HG03135 (cell line): ENCODE data around the gene FRMD8.

Experiments
- ATAC-seq: cut with Tn5 transposase; IDR thresholded peaks from one replicate; pipeline ENCODE4 v1.9.1; 2021; ENCODE audit warnings: mild to moderate bottlenecking, moderate library complexity; ENCODE audit not compliant: unreplicated experiment

FRMD8 gene

GRCh38 chr11:65423516-65424204 lies 37.2 kb downstream of the FRMD8 start:
- ATAC-seq, result no peak

DNA sequence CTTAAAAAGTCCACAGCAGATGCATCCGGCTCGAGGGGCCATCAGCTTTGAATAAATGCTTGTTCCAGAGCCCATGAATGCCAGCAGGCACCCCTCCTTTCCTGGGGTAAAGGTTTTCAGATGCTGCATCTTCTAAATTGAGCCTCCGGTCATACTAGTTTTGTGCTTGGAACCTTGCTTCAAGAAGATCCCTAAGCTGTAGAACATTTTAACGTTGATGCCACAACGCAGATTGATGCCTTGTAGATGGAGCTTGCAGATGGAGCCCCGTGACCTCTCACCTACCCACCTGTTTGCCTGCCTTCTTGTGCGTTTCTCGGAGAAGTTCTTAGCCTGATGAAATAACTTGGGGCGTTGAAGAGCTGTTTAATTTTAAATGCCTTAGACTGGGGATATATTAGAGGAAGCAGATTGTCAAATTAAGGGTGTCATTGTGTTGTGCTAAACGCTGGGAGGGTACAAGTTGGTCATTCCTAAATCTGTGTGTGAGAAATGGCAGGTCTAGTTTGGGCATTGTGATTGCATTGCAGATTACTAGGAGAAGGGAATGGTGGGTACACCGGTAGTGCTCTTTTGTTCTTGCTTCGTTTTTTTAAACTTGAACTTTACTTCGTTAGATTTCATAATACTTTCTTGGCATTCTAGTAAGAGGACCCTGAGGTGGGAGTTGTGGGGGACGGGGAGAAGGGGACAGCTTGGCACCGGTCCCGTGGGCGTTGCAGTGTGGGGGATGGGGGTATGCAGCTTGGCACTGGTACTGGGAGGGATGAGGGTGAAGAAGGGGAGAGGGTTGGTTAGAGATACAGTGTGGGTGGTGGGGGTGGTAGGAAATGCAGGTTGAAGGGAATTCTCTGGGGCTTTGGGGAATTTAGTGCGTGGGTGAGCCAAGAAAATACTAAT lies 38.0 kb downstream of the FRMD8 start:
- no peak for ATAC-seq

DNA sequence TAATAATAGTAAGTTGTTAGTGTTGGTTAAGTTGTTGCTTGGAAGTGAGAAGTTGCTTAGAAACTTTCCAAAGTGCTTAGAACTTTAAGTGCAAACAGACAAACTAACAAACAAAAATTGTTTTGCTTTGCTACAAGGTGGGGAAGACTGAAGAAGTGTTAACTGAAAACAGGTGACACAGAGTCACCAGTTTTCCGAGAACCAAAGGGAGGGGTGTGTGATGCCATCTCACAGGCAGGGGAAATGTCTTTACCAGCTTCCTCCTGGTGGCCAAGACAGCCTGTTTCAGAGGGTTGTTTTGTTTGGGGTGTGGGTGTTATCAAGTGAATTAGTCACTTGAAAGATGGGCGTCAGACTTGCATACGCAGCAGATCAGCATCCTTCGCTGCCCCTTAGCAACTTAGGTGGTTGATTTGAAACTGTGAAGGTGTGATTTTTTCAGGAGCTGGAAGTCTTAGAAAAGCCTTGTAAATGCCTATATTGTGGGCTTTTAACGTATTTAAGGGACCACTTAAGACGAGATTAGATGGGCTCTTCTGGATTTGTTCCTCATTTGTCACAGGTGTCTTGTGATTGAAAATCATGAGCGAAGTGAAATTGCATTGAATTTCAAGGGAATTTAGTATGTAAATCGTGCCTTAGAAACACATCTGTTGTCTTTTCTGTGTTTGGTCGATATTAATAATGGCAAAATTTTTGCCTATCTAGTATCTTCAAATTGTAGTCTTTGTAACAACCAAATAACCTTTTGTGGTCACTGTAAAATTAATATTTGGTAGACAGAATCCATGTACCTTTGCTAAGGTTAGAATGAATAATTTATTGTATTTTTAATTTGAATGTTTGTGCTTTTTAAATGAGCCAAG lies 38.9 kb downstream of the FRMD8 start:
- no peak for ATAC-seq

GRCh38 chr11:65425971-65426838 lies 39.8 kb downstream of the FRMD8 start:
- ATAC-seq, result peak; percentile 29

DNA sequence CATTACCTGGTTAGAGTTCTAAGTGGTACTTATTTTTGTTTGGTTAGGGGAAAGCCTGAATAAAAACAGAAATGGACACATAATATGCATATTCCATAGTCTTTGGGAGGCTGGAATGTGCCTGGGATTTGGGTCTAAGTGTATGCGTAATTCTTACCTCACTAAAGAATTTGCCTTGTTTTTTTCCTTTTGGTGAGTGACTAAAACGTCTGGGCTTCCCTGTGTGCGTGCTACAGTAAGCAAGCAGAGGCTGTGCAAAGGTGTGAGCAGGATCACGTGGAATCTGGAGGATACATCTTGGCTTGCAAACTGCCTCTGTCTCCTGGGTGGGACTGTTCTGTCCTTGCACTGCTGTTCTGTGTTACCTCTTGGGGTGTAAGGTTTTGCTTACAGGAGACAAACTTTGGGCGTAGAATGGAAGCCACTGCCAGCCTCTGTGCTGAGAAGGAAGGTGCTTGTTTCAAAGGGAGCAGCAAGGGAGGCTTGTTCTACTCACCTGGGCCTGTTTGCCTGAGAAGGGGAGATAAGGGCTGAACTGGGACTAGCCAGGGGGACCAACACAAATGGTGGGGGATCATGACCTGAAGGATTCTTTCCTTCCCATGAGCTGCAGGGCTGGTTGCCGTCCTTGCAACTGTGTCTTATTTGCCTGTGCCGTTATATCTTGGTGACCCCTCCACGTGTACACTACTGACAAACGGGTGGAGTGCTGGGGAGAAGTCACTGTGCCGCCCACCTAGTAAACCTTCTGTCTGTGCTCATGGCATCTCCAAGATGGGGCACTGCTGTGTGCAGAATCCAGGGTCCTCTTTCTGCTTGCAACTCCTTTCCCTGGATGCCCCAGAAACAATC lies 40.6 kb downstream of the FRMD8 start:
- no peak for ATAC-seq

- no peak for ATAC-seq
These were observed 41.5 kb downstream of the FRMD8 start for GRCh38 chr11:65427691-65428577.

DNA sequence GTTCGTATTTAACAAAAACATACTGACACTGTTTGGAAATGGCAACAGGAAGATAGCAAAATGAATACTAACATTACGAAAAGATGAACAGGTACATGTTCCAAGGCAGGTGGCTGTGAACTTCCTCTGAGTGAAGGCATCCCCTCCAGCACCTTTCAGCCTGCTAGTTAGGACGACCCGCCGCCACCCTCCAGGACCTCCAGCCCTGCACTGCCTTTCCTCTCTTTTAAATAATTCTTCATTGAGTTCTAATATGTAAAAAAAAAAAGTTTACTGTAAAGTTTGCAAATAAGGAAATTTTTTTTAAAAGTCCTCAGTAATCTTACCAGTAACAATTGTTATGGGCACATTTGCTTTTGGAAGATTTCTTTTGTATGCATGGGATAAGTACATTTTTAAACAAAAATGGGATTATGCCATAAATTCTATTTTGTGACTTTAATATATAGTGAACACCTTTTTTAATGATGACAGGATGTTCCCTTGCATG lies 42.2 kb downstream of the FRMD8 start:
- ATAC-seq, result no peak

DNA sequence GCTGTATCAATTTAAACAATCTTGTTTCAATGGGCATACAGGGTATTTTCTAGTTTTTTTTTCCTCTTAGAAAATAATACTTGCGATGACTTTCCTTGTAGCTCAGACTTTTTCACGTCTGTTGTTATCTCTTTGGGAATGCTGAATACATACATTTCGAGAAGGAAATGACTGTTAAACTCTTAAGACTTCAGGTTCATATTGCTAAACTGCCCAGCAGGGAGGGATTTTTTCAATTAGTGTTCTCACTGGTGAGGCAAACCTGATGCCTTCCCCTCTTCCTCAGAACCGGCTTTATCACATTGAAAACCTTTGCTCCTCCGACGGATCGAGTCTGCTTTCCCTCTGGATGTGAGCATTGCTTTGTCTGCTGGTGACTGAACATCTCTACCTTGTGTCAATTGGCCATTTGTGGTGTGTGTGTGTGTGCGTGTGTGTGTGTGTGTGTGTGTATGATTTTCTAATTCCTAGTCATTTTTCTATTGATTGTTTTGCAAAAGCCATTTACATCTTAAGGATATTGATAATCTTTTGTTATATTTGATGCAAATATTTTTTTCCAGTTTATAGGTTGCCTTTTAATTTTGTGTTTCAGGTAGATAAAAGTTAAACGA lies 42.7 kb downstream of the FRMD8 start:
- no peak for ATAC-seq

DNA sequence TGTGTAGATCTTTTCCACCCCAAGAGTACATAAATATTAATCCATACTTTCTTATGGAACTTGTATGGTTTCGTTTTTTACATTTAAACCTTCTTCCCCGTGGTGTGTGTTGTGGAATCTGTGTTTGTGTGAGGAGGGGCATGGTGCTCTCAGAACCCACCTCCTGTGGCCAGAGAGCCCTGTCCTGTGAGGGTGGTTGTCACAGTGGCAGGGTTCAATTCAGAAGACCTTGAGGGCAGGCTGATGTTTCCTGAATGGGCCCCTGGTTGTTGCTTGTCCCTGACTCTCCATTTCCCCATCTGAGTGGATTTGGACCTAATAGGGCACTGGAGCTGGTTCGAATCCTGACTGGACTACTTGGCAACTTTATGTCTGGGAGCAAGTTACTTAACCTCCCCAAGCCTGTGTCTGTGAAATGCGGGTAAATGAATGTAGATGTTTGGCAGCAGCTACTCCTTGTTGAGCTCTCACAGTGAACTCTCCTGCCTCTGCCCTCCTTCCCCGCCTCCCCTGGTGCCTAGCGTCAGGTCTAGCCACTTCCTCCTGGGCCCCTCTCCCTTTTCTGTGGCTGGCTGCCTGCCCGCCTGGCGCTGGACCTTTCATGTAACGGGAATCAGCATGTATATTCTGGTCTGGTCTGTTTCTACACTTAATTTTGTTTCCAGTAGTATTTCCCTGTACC lies 43.4 kb downstream of the FRMD8 start:
- ATAC-seq, result no peak

GRCh38 chr11:65430406-65431217 lies 44.2 kb downstream of the FRMD8 start:
- ATAC-seq, result no peak

DNA sequence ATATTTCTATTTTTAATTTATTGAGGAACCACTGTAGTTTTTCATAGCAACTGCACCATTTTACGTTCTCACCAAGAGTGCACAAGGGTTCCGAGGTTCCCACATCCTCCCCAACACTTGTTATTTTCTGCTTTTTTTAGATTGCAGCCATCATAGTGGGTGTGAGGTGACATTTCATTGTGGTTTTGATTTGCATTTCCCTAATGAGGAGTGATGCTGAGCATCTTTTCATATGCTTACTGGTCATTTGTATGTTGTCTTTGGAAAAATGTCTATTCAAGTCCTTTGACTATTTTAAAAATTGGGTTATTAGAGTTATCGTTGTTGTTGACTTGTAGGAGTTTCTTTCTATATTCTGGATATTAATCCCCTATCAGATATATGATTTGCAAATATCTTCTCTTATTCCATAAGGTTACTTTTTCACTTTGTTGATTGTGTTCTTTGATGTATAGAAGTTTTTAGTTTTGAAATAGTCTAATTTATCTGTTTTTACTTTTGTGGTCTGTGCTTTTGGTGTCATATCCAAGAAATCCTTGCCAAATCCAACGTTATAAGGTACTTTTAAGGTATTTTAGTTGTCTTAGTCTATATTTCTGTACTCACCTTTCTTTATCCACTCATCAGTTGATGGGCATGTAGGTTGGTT lies 45.1 kb downstream of the FRMD8 start:
- ATAC-seq, result no peak

- ATAC-seq, result no peak
These were observed 45.7 kb downstream of the FRMD8 start for GRCh38 chr11:65432100-65432650.

DNA sequence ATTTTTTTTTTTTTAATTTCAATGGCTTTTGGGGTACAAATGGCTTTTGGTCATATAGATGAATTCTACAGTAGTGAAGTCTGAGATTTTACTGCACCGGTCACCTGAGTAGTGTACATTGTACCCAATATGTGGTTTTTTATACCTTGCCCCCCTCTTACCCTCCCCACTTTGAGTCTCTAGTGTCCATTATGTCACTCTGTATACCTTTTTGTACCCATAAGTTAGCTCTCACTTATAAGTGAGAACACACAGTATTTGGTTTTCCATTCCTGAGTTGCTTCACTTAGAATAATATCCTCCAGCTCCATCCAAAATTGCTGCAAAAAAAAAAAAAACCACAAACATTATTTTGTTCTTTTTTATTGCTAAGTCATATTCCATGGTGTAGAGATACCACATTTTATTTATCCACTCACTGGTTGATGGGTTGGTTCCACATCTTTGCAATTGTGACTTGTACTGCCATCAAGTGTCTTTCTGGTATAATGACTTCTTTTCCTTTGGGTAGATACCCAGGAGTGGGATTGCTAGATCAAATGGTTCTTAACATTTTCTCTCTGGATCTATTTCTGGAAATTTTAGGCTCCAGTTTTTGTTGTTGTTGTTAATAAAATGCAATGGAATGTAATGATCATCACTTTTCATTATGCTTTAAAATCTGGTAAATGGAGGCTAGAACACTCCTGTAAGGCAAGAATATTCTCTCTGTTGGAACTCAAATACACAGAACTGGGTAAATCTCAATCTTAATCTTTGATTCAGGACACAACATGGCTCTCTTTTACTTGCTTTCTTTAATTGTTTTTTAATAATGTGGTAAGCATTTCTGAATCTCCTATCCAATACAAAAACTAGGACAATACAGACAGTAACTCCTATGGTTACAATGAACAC lies 46.5 kb downstream of the FRMD8 start:
- ATAC-seq, result no peak

- ATAC-seq, result no peak
These were observed 47.2 kb downstream of the FRMD8 start for GRCh38 chr11:65433657-65434056.
